ENCODE results near the gene MORC4.

- TF ChIP-seq CTCF (IDR thresholded peaks at IDR 0.05) = no peak
- no peak for TF ChIP-seq EP300 (IDR thresholded peaks at IDR 0.05)
Observed at GRCh38 chrX:106899841-106900240, 100.2 kb downstream of the MORC4 start.
